ENCODE results near the gene TPST1. TPM values are rescaled to one million over a fixed set of nuclear protein-coding genes. Genes with fewer than 3 reads are reported as not detected.
"Not testable (repeated sequence)": the region's sequence is repeated elsewhere in the genome, so short reads cannot be mapped to it uniquely, and the experiment has no call there.

Gene TPST1
- total and polyA plus RNA-seq, 2 donors (not counting 1 experiment from before 2014, with no cell fraction given): 81.8 to 151 TPM

DNA sequence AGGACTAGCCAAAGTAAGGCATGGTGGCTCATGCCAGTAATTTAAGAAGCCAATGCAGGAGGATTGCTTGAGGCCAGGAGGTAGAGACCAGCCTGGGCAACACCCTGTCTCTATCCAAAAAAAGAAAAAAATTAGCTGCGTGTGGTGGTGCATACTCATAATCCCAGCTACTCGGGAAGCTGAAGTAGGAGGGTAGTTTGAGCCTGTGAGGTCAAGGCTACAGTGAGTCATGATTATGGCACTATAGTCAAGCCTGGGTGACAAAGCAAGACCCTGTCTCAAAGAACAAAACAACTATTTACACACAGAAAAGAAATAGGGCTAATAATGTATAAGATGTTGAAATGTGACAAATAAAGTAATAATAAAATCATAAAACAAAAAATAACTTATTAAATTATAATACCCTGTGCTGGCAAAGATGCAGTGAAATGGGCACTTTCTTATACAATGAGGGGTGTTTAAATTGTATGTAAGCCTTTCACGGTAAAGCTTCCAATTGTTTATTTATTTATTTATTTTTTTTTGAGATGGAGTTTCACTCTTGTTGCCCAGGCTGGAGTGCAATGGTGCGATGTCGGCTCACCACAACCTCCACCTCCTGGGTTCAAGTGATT, 175.2 kb downstream of the TPST1 start:
- Histone ChIP-seq H3K4me1 (ENCODE audit: control insufficient read depth, extremely low read depth, insufficient read depth, low read length) (no peaks in the 10 kb centered on the region), H3K79me2 (ENCODE audit: control insufficient read depth, insufficient read depth, low read length) (no peaks in the 10 kb centered on the region), H3K27ac (ENCODE audit: insufficient read depth, low read length) (peak overlapping the region; percentile 59), H3K27me3 (ENCODE audit: control insufficient read depth, insufficient read depth, low read length) (no peaks in the 10 kb centered on the region), H3K9me3 (ENCODE audit: control insufficient read depth, insufficient read depth, low read depth, low read length) (no peaks in the 10 kb centered on the region), H3K4me2 (ENCODE audit: extremely low read depth, insufficient read depth, low read length) (no peak overlapping the region), H4K20me1 (ENCODE audit: control insufficient read depth, extremely low read depth, insufficient read depth, low read length) (no peaks in the 10 kb centered on the region), H3K36me3 (ENCODE audit: control insufficient read depth, insufficient read depth, low read length) (peaks cover 2% of the 10 kb centered on the region), H3K4me3 (replicated peaks in 1 of 4; ENCODE audit: control extremely low read depth in 1 of 4, insufficient read depth in 1 of 4, low read depth in 3 of 4, low read length in 4 of 4) (no peak overlapping the region), H3K9ac (ENCODE audit: insufficient read depth, low read length) (no peak overlapping the region), H2AFZ (ENCODE audit: low read length) (no peak overlapping the region)
- TF ChIP-seq, protein P1, sequence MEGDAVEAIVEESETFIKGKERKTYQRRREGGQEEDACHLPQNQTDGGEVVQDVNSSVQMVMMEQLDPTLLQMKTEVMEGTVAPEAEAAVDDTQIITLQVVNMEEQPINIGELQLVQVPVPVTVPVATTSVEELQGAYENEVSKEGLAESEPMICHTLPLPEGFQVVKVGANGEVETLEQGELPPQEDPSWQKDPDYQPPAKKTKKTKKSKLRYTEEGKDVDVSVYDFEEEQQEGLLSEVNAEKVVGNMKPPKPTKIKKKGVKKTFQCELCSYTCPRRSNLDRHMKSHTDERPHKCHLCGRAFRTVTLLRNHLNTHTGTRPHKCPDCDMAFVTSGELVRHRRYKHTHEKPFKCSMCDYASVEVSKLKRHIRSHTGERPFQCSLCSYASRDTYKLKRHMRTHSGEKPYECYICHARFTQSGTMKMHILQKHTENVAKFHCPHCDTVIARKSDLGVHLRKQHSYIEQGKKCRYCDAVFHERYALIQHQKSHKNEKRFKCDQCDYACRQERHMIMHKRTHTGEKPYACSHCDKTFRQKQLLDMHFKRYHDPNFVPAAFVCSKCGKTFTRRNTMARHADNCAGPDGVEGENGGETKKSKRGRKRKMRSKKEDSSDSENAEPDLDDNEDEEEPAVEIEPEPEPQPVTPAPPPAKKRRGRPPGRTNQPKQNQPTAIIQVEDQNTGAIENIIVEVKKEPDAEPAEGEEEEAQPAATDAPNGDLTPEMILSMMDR (conservative IDR thresholded peaks at IDR 0.05 in 1 of 2, IDR thresholded peaks at IDR 0.05 in 1 of 2; ENCODE audit: low read depth in 1 of 2, low read length in 2 of 2): no peak
- TF ChIP-seq EZH2 (IDR thresholded peaks at IDR 0.05; ENCODE audit: low read length, missing control alignments): no peak
- peak; percentile 20 to 33 for DNase-seq (ENCODE audit: low read depth in 2 of 2)

DNA sequence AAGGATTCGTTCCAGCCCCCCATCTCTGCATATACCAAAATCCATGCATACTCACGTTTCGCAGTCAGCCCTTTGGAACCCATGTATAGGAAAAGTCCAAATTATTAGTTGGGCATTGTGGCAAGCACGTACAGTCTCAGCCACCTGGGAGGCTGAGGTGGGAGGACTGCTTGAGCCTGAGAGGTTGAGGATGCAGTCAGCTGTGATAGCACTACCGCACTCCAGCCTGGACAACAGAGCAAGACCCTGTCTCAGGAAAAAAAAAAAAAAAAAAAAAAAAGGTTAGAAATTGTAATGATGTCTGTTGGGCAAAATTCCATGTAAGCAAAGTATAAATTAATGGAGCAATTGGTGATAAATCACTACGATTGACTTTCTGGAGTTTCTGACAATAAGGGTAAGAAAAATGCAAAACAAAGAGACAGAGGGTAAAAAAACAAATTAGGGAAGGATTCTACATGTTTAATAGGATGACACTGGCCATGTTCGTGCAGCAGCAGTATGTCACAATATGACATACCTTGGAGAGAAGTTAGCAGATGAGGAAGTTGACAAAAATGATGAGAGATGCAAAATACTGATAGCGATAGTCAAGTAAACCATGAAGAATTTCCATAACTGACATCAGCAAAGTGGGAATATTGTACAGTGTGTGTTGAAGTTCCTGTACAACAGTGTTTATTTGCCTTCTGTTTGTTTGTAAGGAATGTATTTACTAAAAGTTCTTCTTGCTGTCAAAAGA, 177.2 kb downstream of the TPST1 start:
- H3K9me3 ChIP-seq (ENCODE audit: control insufficient read depth, insufficient read depth, low read depth, low read length); H2AFZ ChIP-seq (ENCODE audit: low read length); DNase-seq (ENCODE audit: low read depth in 2 of 2); H3K4me1 ChIP-seq (ENCODE audit: control insufficient read depth, extremely low read depth, insufficient read depth, low read length); H3K27ac ChIP-seq (ENCODE audit: insufficient read depth, low read length); H3K27me3 ChIP-seq (ENCODE audit: control insufficient read depth, insufficient read depth, low read length); H3K4me2 ChIP-seq (ENCODE audit: extremely low read depth, insufficient read depth, low read length); H3K36me3 ChIP-seq (ENCODE audit: control insufficient read depth, insufficient read depth, low read length); H4K20me1 ChIP-seq (ENCODE audit: control insufficient read depth, extremely low read depth, insufficient read depth, low read length); H3K79me2 ChIP-seq (ENCODE audit: control insufficient read depth, insufficient read depth, low read length); H3K9ac ChIP-seq (ENCODE audit: insufficient read depth, low read length); H3K4me3 ChIP-seq (replicated peaks in 1 of 4; ENCODE audit: control extremely low read depth in 1 of 4, insufficient read depth in 1 of 4, low read depth in 3 of 4, low read length in 4 of 4): not testable (repeated sequence)

DNA sequence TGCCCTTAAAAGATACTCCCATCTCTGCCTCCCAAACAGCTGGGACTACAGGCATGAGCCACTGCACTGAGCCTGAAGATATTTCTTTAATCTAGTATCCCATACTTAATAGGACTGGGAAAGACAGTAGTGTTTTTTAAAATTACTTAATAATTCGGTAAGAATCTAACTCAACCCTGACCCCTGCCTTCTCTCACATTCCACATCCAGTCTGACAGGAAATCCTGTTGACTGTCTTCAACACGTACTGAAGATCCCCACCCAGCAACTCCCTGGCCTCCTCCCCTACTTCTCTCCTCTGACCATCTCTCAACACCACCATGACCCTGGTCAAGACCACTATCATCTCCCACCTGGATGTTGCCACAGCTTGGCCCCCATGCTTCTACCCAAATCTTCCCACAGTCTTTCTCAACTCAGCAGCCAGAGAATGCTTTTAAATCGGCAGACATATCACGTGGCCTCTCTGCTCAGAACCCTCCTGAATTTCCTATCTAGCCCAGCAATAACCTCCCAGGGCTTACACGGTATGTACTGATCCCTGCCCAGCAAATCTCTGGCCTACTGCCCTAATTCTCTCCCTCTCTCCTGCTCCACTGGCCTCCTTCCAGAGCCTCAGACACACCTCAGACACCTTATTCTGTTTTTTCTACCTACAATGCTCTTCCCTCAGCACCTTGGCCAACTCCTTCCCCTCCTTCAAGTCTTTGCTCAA, 180.2 kb downstream of the TPST1 start:
- H3K27ac ChIP-seq (ENCODE audit: insufficient read depth, low read length); H4K20me1 ChIP-seq (ENCODE audit: control insufficient read depth, extremely low read depth, insufficient read depth, low read length); DNase-seq (ENCODE audit: low read depth in 2 of 2); H3K27me3 ChIP-seq (ENCODE audit: control insufficient read depth, insufficient read depth, low read length); H3K36me3 ChIP-seq (ENCODE audit: control insufficient read depth, insufficient read depth, low read length); H3K4me3 ChIP-seq (replicated peaks in 1 of 4; ENCODE audit: control extremely low read depth in 1 of 4, insufficient read depth in 1 of 4, low read depth in 3 of 4, low read length in 4 of 4); H3K9me3 ChIP-seq (ENCODE audit: control insufficient read depth, insufficient read depth, low read depth, low read length); H3K4me2 ChIP-seq (ENCODE audit: extremely low read depth, insufficient read depth, low read length); H3K79me2 ChIP-seq (ENCODE audit: control insufficient read depth, insufficient read depth, low read length); H3K4me1 ChIP-seq (ENCODE audit: control insufficient read depth, extremely low read depth, insufficient read depth, low read length); H3K9ac ChIP-seq (ENCODE audit: insufficient read depth, low read length); H2AFZ ChIP-seq (ENCODE audit: low read length): not testable (repeated sequence)

DNA sequence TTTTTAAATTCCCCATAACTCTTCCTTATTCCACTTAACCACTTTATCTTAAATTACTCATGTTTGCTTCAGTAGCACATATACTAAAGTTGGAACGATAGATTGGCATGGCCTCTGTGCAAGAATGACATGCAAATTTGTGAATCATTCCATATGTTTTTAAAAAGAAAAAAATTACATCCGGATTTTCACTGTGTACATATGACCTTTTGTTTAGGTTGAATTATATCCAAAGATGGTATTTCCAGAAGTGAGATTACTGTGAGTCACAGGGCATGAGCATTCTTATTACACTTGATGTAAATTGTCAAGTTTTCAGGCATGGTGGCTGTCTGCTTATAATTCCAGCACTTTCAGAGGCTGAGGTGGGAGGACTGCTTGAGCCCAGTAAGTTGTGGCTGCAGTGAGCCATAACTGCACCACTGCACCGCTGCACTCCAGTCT, 190.0 kb downstream of the TPST1 start:
- H3K27ac ChIP-seq (ENCODE audit: insufficient read depth, low read length); H3K27me3 ChIP-seq (ENCODE audit: control insufficient read depth, insufficient read depth, low read length); H3K4me1 ChIP-seq (ENCODE audit: control insufficient read depth, extremely low read depth, insufficient read depth, low read length); H4K20me1 ChIP-seq (ENCODE audit: control insufficient read depth, extremely low read depth, insufficient read depth, low read length); H3K9me3 ChIP-seq (ENCODE audit: control insufficient read depth, insufficient read depth, low read depth, low read length); H3K79me2 ChIP-seq (ENCODE audit: control insufficient read depth, insufficient read depth, low read length); H2AFZ ChIP-seq (ENCODE audit: low read length); H3K9ac ChIP-seq (ENCODE audit: insufficient read depth, low read length); H3K4me3 ChIP-seq (replicated peaks in 1 of 4; ENCODE audit: control extremely low read depth in 1 of 4, insufficient read depth in 1 of 4, low read depth in 3 of 4, low read length in 4 of 4); H3K36me3 ChIP-seq (ENCODE audit: control insufficient read depth, insufficient read depth, low read length); H3K4me2 ChIP-seq (ENCODE audit: extremely low read depth, insufficient read depth, low read length): not testable (repeated sequence)
- DNase-seq (ENCODE audit: low read depth in 2 of 2): peak; percentile 65 to 84

DNA sequence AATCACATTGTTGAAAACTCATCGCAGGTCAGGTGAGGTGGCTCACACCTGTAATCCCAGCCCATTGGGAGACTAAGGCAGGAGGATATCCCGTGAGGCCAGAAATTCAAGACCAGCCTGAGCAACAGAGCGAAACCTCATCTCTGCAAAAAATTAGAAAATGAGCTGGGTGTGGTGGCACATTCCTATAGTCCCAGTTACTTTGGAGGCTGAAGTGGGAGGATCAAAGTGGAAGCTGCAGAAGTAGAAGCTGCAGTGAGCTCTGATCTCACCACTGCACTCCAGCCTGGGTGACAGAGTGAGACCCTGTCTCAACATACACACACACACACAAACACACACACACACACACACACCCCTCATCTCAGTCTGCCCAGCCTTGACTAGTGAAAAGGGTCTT, 190.9 kb downstream of the TPST1 start:
- H3K4me1 ChIP-seq (ENCODE audit: control insufficient read depth, extremely low read depth, insufficient read depth, low read length); H3K27ac ChIP-seq (ENCODE audit: insufficient read depth, low read length); H3K4me3 ChIP-seq (replicated peaks in 1 of 4; ENCODE audit: control extremely low read depth in 1 of 4, insufficient read depth in 1 of 4, low read depth in 3 of 4, low read length in 4 of 4); DNase-seq (ENCODE audit: low read depth in 2 of 2); H3K9me3 ChIP-seq (ENCODE audit: control insufficient read depth, insufficient read depth, low read depth, low read length); H3K4me2 ChIP-seq (ENCODE audit: extremely low read depth, insufficient read depth, low read length); H2AFZ ChIP-seq (ENCODE audit: low read length); H3K9ac ChIP-seq (ENCODE audit: insufficient read depth, low read length); H4K20me1 ChIP-seq (ENCODE audit: control insufficient read depth, extremely low read depth, insufficient read depth, low read length); H3K79me2 ChIP-seq (ENCODE audit: control insufficient read depth, insufficient read depth, low read length); H3K36me3 ChIP-seq (ENCODE audit: control insufficient read depth, insufficient read depth, low read length); H3K27me3 ChIP-seq (ENCODE audit: control insufficient read depth, insufficient read depth, low read length): not testable (repeated sequence)
